IMR-90 (cell line): ENCODE measurements around the gene HRH1. TPM values are rescaled to one million over a fixed set of nuclear protein-coding genes. Genes with fewer than 3 reads are reported as not detected.

Experiments used
- ATAC-seq: fragments of 200-7000 bp; cut with Tn5 transposase; 2 replicates; pipeline ENCODE4 v1.9.1; 2020; ENCODE audit warnings: low read depth, mild to moderate bottlenecking, moderate library complexity
- BruUV-seq: library from RNA; stranded (reverse); fragments of 400-500 nt; replicated peaks from 2 replicates; lab custom pipeline; 2021; lab: Mats Ljungman, UMichigan
- CTCF ChIA-PET: fragments of 300-600 bp; formaldehyde crosslinking; extraction: SDS; loops from one replicate; lab custom pipeline; 2021; ENCODE audit warnings: antibody characterized with exemption; lab: Yijun Ruan, JAX
- POLR2A ChIA-PET: fragments of 300-600 bp; sonication (Branson Sonifier 250); formaldehyde crosslinking; loops from one replicate; lab custom pipeline; 2022; ENCODE audit warnings: antibody characterized with exemption; ENCODE audit not compliant: unreplicated experiment; lab: Charles Lee
- DNase-seq: peaks from one replicate; pipeline ENCODE4 v3.0.0; 2013
- H2AFZ ChIP-seq: replicated peaks from 2 replicates; pipeline ENCODE3; 2013; ENCODE audit warnings: low read length, mild to moderate bottlenecking; ENCODE audit not compliant: poor library complexity
- H2AK5ac ChIP-seq: 2 replicates; pipeline ENCODE4 v1.6.1; 2013; ENCODE audit warnings: low read depth, low read length, inconsistent platforms
- H2AK9ac ChIP-seq: replicated peaks from 2 replicates; pipeline ENCODE3; 2013; ENCODE audit warnings: mild to moderate bottlenecking, low read depth, low read length, moderate library complexity; ENCODE audit not compliant: poor library complexity
- H2BK120ac ChIP-seq: 2 replicates; pipeline ENCODE4 v1.6.1; 2013; ENCODE audit warnings: low read depth, low read length, inconsistent platforms
- H2BK15ac ChIP-seq: 3 replicates; pipeline ENCODE4 v1.6.1; 2013; ENCODE audit warnings: low read depth, low read length, inconsistent platforms
- H2BK20ac ChIP-seq: 2 replicates; pipeline ENCODE4 v1.6.1; 2013; ENCODE audit warnings: low read depth, mild to moderate bottlenecking, inconsistent platforms, low read length, moderate library complexity
- H2BK5ac ChIP-seq: 2 replicates; pipeline ENCODE4 v1.6.1; 2013; ENCODE audit warnings: mild to moderate bottlenecking, low read depth, low read length, inconsistent platforms; ENCODE audit not compliant: poor library complexity, severe bottlenecking
- H3K14ac ChIP-seq: replicated peaks from 2 replicates; pipeline ENCODE4 v1.6.1; 2013; ENCODE audit warnings: low read depth, low read length, inconsistent platforms
- H3K18ac ChIP-seq: 2 replicates; pipeline ENCODE4 v1.6.1; 2013; ENCODE audit warnings: low read depth, low read length, control low read depth
- H3K23ac ChIP-seq: 2 replicates; pipeline ENCODE4 v1.6.1; 2013; ENCODE audit warnings: low read depth, low read length, inconsistent platforms
- H3K27ac ChIP-seq: 2 replicates; pipeline ENCODE4 v1.5.1; 2013; ENCODE audit warnings: mild to moderate bottlenecking, control low read depth, low read length; ENCODE audit not compliant: insufficient read depth
- H3K27me3 ChIP-seq: 2 replicates; pipeline ENCODE4 v1.6.1; 2013; ENCODE audit warnings: low read length; ENCODE audit not compliant: control insufficient read depth, insufficient read depth
- H3K36me3 ChIP-seq: 2 replicates; pipeline ENCODE4 v1.6.1; 2013; ENCODE audit warnings: low read length, mixed read lengths; ENCODE audit not compliant: control insufficient read depth, insufficient read depth
- H3K4ac ChIP-seq: 2 replicates; pipeline ENCODE4 v1.6.1; 2013; ENCODE audit warnings: low read depth, low read length, inconsistent platforms
- H3K4me1 ChIP-seq: 2 replicates; pipeline ENCODE4 v1.6.1; 2013; ENCODE audit warnings: low read length, mixed read lengths; ENCODE audit not compliant: control insufficient read depth, insufficient read depth
- H3K4me2 ChIP-seq: 2 replicates; pipeline ENCODE4 v1.6.1; 2013; ENCODE audit warnings: low read depth, mild to moderate bottlenecking, control low read depth, low read length, moderate library complexity
- H3K4me3 ChIP-seq: 2 replicates; pipeline ENCODE4 v1.5.1; 2013; ENCODE audit warnings: low read depth, mild to moderate bottlenecking, control low read depth, low read length, moderate library complexity; ENCODE audit not compliant: insufficient read depth
- H3K56ac ChIP-seq: 2 replicates; pipeline ENCODE4 v1.6.1; 2013; ENCODE audit warnings: low read length, inconsistent platforms; ENCODE audit not compliant: insufficient read depth; ENCODE audit errors: extremely low read depth
- H3K79me1 ChIP-seq, 2 experiments: 2 replicates each; pipeline ENCODE4 v1.6.1; 2013; ENCODE audit warnings: low read length in 2 of 2, inconsistent platforms in 1 of 2, low read depth in 1 of 2
- H3K9ac ChIP-seq: 2 replicates; pipeline ENCODE4 v1.6.1; 2013; ENCODE audit warnings: low read depth, low read length, control low read depth
- H3K9me1 ChIP-seq: 2 replicates; pipeline ENCODE4 v1.6.1; 2013; ENCODE audit warnings: low read length, inconsistent platforms; ENCODE audit not compliant: insufficient read depth
- H3K9me3 ChIP-seq: 2 replicates; pipeline ENCODE4 v1.6.1; 2013; ENCODE audit warnings: low read length; ENCODE audit not compliant: control insufficient read depth, insufficient read depth
- H4K20me1 ChIP-seq: 2 replicates; pipeline ENCODE4 v1.6.1; 2013; ENCODE audit warnings: low read length, inconsistent platforms; ENCODE audit not compliant: insufficient read depth
- H4K5ac ChIP-seq: 2 replicates; pipeline ENCODE4 v1.6.1; 2013; ENCODE audit warnings: mild to moderate bottlenecking, low read depth, low read length, control low read depth
- H4K8ac ChIP-seq, 2 experiments: 2 replicates each; pipeline ENCODE4 v1.6.1; 2013; ENCODE audit warnings: low read depth in 2 of 2, low read length in 2 of 2, control low read depth in 1 of 2, inconsistent platforms in 1 of 2
- H4K91ac ChIP-seq: 2 replicates; pipeline ENCODE4 v1.6.1; 2013; ENCODE audit warnings: low read depth, low read length, inconsistent platforms; ENCODE audit not compliant: insufficient read depth
- RAD21 ChIP-seq: IDR thresholded peaks from 2 replicates; pipeline ENCODE4 v1.6.1; 2012; ENCODE audit warnings: low read length, improper control_type of control experiment
- SMC3 ChIP-seq: fragments of 150-350 bp; IDR thresholded peaks from 2 replicates; pipeline ENCODE4 v1.6.1; 2016; ENCODE audit warnings: low read depth, mild to moderate bottlenecking, antibody characterized with exemption, low read length, moderate library complexity
- WGBS, 2 experiments: methylation state at CpG; one replicate each; pipeline versions ENCODE4 v1.1.5 to v1.1.7; 2013; ENCODE audit warnings: missing lambda C conversion rate in 2 of 2; ENCODE audit not compliant: insufficient read length in 1 of 2; ENCODE audit errors: extremely low coverage in 2 of 2; 5-methylcytosine and 5-hydroxymethylcytosine counted together
- dilution Hi-C: fragments of 300-500 bp; cut with HindIII; formaldehyde crosslinking; loops from one replicate; pipeline ENCODE4 v1.14.3; 2018; ENCODE audit warnings: low sequenced_read_pairs; ENCODE audit not compliant: unreplicated experiment
- in situ Hi-C: fragments of 300-500 bp; cut with MboI; formaldehyde crosslinking; loops from 3 replicates; pipeline ENCODE4 v1.14.3; 2019; ENCODE audit warnings: low sequenced_read_pairs, inconsistent platforms, mixed read lengths
- intact Hi-C: fragments of 100-400 bp; cut with micrococcal nuclease; formaldehyde crosslinking; loops from 2 replicates; pipeline ENCODE4 v1.10.0; 2022
- polyA plus RNA-seq, 3 experiments: library from polyadenylated mRNA; depleted of rRNA; stranded (reverse); fragments of >200 nt; gene quantifications; 2 replicates each; pipeline ENCODE4 v1.2.3, GENCODE V29; 2012; ENCODE audit warnings: low replicate concordance in 1 of 3
- total RNA-seq: library from RNA; depleted of rRNA; stranded (reverse); fragments of >200 nt; gene quantifications from 2 replicates; pipeline ENCODE4 v1.2.3, GENCODE V29; 2012

HRH1 gene
- total and polyA plus RNA-seq, 2 of the 4 experiments (the other 2 are of a cell fraction) = 7.6 to 16.1 TPM

DNA sequence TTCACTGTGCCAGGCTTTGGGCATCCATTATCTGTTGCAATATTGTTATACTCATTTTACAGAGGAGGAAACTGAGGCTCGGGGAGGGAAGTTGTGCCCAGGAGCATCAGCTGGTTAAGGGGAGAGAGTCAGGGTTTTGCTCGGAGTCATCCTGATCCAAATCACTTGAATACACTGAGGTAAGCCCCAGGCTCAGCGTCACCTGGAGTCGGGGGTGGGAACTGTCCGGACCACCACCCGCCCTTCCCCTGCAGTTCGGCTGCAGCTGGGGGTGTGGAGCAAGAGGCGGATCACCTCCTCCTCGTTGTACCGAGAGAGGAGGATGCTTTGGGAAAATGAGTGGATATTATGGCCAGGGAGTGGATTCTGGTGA lies 646 bp downstream of the HRH1 start:
- dilution Hi-C loops = no loop called here
- CTCF ChIA-PET = interaction anchor here (0.7 to 4.2 kb wide), 9 partner anchors 34 to 224 kb away, joined by 3 to 18 read pairs (median 5); no protein-coding TSS in a partner anchor
- Histone ChIP-seq H3K36me3 (no peaks in the 10 kb centered on the region), H3K27ac (peak overlapping the region; percentile 54), H4K5ac (peak overlapping the region; percentile 41), H4K8ac (peak overlapping the region; percentile 62 to 77; a peak in 3 of 4 replicates), H3K14ac (peak overlapping the region; percentile 93), H3K9me1 (peaks cover 17% of the 10 kb centered on the region), H3K18ac (peak overlapping the region; percentile 74), H3K23ac (peak overlapping the region; percentile 92), H2BK120ac (peak overlapping the region; percentile 62), H3K9ac (peak overlapping the region; percentile 92), H2AK9ac (peak overlapping the region; percentile 63), H2BK15ac (peak overlapping the region; percentile 27; the same call in 2 of the 3 replicates), H4K20me1 (0 out of 2 replicates have a peak, but pooled peaks cover 8% of the 10 kb centered on the region), H3K4me2 (peak overlapping the region; percentile 68), H3K27me3 (no peaks in the 10 kb centered on the region), H2AK5ac (peak overlapping the region; percentile 87), H3K56ac (peak overlapping the region; percentile 85), H3K9me3 (no peaks in the 10 kb centered on the region), H2BK5ac (peak overlapping the region; percentile 27), H3K4ac (peak overlapping the region; percentile 97), H2BK20ac (peak overlapping the region; percentile 38), H3K4me1 (peaks cover 13% of the 10 kb centered on the region), H3K4me3 (peak overlapping the region; percentile 78), H2AFZ (peak overlapping the region; percentile 84), H3K79me1 (peaks cover 18 to 39% of the 10 kb centered on the region in 2 experiments), H4K91ac (peak overlapping the region; percentile 97)
- peak; percentile 38 for DNase-seq
- TF ChIP-seq SMC3 (0 out of 2 replicates have a peak, but pooled peaks have one; percentile 16), RAD21 (no peak)
- no CpG with 5 or more reads among the region's 10 CpGs for WGBS, 2 experiments
- POLR2A ChIA-PET = interaction anchor here (0.6 kb wide), 1 partner anchor 18 kb away, joined by 3 read pairs; no protein-coding TSS in a partner anchor
- ATAC-seq = peak; percentile 16
- in situ Hi-C loops = loop anchor here (25.0 kb wide), 1 partner anchor 182 kb away; no protein-coding TSS in a partner anchor
- intact Hi-C loops = loop anchor here (1.0 to 2.0 kb wide), 7 partner anchors 53 to 180 kb away; no protein-coding TSS in a partner anchor
- no TSS peak for BruUV-seq
